ENCODE data around the gene CELF5.

Gene CELF5

DNA sequence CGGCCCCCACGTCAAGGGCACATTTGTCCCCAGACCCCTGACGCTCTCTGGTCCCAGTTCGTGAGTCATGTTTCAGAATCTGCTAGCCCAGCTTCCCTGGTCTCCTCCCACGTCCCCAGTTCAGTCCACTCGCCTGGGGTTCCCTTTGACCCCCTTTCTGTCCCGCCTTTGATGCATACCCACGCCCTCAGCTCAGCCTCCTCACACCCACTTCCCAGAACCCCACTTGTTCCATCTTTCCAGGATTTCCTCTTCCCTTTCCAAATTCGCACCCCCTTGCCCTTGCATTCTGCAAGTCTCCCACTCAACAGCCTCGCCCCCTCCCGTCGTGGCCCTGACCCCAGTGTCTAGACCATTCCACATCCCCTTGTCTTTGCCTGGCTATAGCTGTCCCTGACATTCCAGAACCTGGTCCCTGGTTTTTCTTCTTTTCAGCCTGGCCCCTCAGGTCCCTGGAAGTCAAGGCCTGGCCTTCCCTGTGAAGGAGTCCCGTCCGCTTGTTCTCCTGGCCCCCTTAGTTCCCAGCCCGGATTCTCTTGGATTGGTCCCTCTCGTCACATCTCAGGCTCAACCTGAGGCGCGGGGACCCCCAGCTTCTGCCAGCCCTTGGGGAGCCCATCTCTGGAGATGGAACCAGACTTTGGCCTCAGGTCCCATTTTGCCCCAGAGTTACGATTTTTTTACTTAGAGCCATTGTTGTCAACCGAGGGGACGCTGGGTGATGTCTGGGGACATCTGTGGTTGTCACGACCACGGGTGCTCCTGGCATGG lies 37.4 kb upstream of the CELF5 start:
- H3K36me3 ChIP-seq (ENCODE audit: control insufficient read depth in 2 of 2, insufficient read depth in 1 of 2, low read length in 2 of 2): peaks cover 0 to 33% of the 10 kb centered on the region in 2 experiments; a peak in 1 of 3 replicates
- H3K27ac ChIP-seq (ENCODE audit: extremely low read depth, low read depth, low read length): peak overlapping the region; percentile 35; the same call in 1 of the 2 replicates
- ChIA-PET CTCF (interaction anchor here (0.6 to 0.9 kb wide), 2 partner anchors 23 to 231 kb away, joined by 3 to 4 read pairs; no protein-coding TSS in a partner anchor), POLR2A (interaction anchor here (0.5 to 1.3 kb wide), 3 partner anchors 35 to 1992 kb away, joined by 3 to 5 read pairs (median 4); no protein-coding TSS in a partner anchor)
- H3K4me1 ChIP-seq (ENCODE audit: control insufficient read depth, insufficient read depth, low read length): peaks cover 5% of the 10 kb centered on the region
- TF ChIP-seq SP3 (tag by site-specific recombination; IDR thresholded peaks at IDR 0.05): 0 out of 2 replicates have a peak, but pooled peaks have one; percentile 12
- TF ChIP-seq, protein P1, sequence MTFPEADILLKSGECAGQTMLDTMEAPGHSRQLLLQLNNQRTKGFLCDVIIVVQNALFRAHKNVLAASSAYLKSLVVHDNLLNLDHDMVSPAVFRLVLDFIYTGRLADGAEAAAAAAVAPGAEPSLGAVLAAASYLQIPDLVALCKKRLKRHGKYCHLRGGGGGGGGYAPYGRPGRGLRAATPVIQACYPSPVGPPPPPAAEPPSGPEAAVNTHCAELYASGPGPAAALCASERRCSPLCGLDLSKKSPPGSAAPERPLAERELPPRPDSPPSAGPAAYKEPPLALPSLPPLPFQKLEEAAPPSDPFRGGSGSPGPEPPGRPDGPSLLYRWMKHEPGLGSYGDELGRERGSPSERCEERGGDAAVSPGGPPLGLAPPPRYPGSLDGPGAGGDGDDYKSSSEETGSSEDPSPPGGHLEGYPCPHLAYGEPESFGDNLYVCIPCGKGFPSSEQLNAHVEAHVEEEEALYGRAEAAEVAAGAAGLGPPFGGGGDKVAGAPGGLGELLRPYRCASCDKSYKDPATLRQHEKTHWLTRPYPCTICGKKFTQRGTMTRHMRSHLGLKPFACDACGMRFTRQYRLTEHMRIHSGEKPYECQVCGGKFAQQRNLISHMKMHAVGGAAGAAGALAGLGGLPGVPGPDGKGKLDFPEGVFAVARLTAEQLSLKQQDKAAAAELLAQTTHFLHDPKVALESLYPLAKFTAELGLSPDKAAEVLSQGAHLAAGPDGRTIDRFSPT (tag by site-specific recombination; IDR thresholded peaks at IDR 0.05): 0 out of 2 replicates have a peak, but pooled peaks have one; percentile 2
- peak; percentile 89 for TF ChIP-seq EGR2 (tag by site-specific recombination; IDR thresholded peaks at IDR 0.05; ENCODE audit: low read depth)
- peak; percentile 95 for TF ChIP-seq ZFHX2 (tag by site-specific recombination; conservative IDR thresholded peaks at IDR 0.05)
- TF ChIP-seq RBAK (tag by site-specific recombination; IDR thresholded peaks at IDR 0.05): no peak
- TF ChIP-seq HOXC10 (CRISPR knock-in tag; IDR thresholded peaks at IDR 0.05): no peak
- TF ChIP-seq, protein P2, sequence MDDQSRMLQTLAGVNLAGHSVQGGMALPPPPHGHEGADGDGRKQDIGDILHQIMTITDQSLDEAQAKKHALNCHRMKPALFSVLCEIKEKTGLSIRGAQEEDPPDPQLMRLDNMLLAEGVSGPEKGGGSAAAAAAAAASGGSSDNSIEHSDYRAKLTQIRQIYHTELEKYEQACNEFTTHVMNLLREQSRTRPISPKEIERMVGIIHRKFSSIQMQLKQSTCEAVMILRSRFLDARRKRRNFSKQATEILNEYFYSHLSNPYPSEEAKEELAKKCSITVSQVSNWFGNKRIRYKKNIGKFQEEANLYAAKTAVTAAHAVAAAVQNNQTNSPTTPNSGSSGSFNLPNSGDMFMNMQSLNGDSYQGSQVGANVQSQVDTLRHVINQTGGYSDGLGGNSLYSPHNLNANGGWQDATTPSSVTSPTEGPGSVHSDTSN (CRISPR knock-in tag; IDR thresholded peaks at IDR 0.05): no peak
- TF ChIP-seq ZNF202 (tag by site-specific recombination; IDR thresholded peaks at IDR 0.05; ENCODE audit: borderline replicate concordance): no peak
- TF ChIP-seq KLF9 (tag by site-specific recombination; IDR thresholded peaks at IDR 0.05; ENCODE audit: low read depth): 0 out of 2 replicates have a peak, but pooled peaks have one; percentile 12
- no peaks in the 10 kb centered on the region for H3K9me3 ChIP-seq (ENCODE audit: control insufficient read depth, insufficient read depth, low read depth, low read length)
- H3K4me3 ChIP-seq (ENCODE audit: low read depth, low read length): peak overlapping the region; percentile 98

DNA sequence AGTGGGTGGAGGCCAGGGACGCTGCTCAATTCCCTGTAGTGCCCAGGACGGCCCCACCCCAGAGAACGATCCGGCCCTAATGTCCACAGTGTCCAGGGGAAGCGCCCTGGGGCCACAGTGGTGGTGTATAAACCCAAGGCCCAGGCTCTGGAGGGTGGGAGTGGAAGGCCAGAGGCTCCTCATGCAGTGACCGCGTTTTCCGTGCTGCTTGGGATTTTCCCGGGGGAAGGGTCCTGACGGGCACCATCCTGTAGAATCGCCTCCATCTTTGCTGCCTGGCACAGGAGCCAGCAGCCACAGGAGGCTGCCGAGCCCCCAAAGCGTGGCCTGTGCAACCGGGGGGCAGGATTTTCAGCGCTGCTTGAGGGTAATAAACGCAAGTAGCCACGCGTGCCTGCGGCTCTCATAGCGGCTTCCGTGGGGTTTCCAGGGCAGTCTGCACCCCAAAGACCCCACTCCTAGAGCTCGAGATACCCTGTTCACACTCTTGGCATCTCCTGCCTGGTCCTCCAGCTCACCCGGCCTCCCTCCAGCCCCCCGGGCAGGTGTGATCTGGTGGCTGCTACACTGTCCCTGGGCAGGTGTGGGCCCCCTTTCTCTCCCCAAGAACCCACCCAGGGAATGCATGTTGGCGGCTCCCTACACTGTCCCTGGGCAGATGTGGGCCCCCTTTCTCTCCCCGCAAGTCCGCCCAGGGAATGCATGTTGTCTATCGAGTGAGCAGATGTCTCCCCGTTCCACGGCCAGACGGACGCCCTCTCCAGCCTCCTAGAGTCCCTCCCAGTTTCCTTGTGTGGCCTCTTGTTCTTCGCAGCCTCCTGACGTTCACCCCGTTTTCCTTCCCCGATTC lies 36.6 kb upstream of the CELF5 start:
- Histone ChIP-seq H3K9me3 (ENCODE audit: control insufficient read depth, insufficient read depth, low read depth, low read length) (no peaks in the 10 kb centered on the region), H3K36me3 (ENCODE audit: control insufficient read depth in 2 of 2, insufficient read depth in 1 of 2, low read length in 2 of 2) (peaks cover 0 to 33% of the 10 kb centered on the region in 2 experiments; a peak in 1 of 3 replicates), H3K4me1 (ENCODE audit: control insufficient read depth, insufficient read depth, low read length) (peaks cover 5% of the 10 kb centered on the region), H3K27ac (ENCODE audit: extremely low read depth, low read depth, low read length) (no peak overlapping the region), H3K4me3 (ENCODE audit: low read depth, low read length) (no peak overlapping the region)
- ChIA-PET CTCF (interaction anchor here (1.3 kb wide), 1 partner anchor 12 kb away, joined by 6 read pairs; no protein-coding TSS in a partner anchor), POLR2A (no interaction called here)
- TF ChIP-seq ZNF560 (tag by site-specific recombination; IDR thresholded peaks at IDR 0.05; ENCODE audit: borderline replicate concordance) (no peak), ZBTB17 (tag by site-specific recombination; IDR thresholded peaks at IDR 0.05) (no peak), ZNF274 (IDR thresholded peaks at IDR 0.05; ENCODE audit: low read length) (no peak), ZNF274 (tag by site-specific recombination; IDR thresholded peaks at IDR 0.05; ENCODE audit: borderline replicate concordance) (no peak), ZNF221 (tag by site-specific recombination; IDR thresholded peaks at IDR 0.05; ENCODE audit: borderline replicate concordance) (no peak), YY2 (tag by site-specific recombination; IDR thresholded peaks at IDR 0.05) (no peak), TCF7L2 (IDR thresholded peaks at IDR 0.05; ENCODE audit: borderline replicate concordance, low read depth, low read length) (no peak), ZFP3 (tag by site-specific recombination; IDR thresholded peaks at IDR 0.05; ENCODE audit: low read depth) (no peak), ZNF701 (tag by site-specific recombination; IDR thresholded peaks at IDR 0.05) (no peak), WT1 (tag by site-specific recombination; IDR thresholded peaks at IDR 0.05) (no peak), ZNF391 (tag by site-specific recombination; IDR thresholded peaks at IDR 0.05; ENCODE audit: borderline replicate concordance, low read depth) (no peak), ZNF140 (tag by site-specific recombination; IDR thresholded peaks at IDR 0.05) (no peak), REPIN1 (tag by site-specific recombination; IDR thresholded peaks at IDR 0.05; ENCODE audit: low read depth) (no peak)
- TF ChIP-seq, protein P3, sequence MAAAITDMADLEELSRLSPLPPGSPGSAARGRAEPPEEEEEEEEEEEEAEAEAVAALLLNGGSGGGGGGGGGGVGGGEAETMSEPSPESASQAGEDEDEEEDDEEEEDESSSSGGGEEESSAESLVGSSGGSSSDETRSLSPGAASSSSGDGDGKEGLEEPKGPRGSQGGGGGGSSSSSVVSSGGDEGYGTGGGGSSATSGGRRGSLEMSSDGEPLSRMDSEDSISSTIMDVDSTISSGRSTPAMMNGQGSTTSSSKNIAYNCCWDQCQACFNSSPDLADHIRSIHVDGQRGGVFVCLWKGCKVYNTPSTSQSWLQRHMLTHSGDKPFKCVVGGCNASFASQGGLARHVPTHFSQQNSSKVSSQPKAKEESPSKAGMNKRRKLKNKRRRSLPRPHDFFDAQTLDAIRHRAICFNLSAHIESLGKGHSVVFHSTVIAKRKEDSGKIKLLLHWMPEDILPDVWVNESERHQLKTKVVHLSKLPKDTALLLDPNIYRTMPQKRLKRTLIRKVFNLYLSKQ (tag by site-specific recombination; IDR thresholded peaks at IDR 0.05; ENCODE audit: borderline replicate concordance): no peak
- TF ChIP-seq, protein P4, sequence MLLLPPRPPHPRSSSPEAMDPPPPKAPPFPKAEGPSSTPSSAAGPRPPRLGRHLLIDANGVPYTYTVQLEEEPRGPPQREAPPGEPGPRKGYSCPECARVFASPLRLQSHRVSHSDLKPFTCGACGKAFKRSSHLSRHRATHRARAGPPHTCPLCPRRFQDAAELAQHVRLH (tag by site-specific recombination; IDR thresholded peaks at IDR 0.05): no peak
- TF ChIP-seq, protein P5, sequence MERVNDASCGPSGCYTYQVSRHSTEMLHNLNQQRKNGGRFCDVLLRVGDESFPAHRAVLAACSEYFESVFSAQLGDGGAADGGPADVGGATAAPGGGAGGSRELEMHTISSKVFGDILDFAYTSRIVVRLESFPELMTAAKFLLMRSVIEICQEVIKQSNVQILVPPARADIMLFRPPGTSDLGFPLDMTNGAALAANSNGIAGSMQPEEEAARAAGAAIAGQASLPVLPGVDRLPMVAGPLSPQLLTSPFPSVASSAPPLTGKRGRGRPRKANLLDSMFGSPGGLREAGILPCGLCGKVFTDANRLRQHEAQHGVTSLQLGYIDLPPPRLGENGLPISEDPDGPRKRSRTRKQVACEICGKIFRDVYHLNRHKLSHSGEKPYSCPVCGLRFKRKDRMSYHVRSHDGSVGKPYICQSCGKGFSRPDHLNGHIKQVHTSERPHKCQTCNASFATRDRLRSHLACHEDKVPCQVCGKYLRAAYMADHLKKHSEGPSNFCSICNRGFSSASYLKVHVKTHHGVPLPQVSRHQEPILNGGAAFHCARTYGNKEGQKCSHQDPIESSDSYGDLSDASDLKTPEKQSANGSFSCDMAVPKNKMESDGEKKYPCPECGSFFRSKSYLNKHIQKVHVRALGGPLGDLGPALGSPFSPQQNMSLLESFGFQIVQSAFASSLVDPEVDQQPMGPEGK (tag by site-specific recombination; IDR thresholded peaks at IDR 0.05): no peak
